Measurements from ENCODE around the gene ORM2. TPM values are rescaled to one million over a fixed set of nuclear protein-coding genes. Genes with fewer than 3 reads are reported as not detected.

Gene ORM2
- total RNA-seq, 1 experiment from 2014 or later, result 0.59 TPM

DNA sequence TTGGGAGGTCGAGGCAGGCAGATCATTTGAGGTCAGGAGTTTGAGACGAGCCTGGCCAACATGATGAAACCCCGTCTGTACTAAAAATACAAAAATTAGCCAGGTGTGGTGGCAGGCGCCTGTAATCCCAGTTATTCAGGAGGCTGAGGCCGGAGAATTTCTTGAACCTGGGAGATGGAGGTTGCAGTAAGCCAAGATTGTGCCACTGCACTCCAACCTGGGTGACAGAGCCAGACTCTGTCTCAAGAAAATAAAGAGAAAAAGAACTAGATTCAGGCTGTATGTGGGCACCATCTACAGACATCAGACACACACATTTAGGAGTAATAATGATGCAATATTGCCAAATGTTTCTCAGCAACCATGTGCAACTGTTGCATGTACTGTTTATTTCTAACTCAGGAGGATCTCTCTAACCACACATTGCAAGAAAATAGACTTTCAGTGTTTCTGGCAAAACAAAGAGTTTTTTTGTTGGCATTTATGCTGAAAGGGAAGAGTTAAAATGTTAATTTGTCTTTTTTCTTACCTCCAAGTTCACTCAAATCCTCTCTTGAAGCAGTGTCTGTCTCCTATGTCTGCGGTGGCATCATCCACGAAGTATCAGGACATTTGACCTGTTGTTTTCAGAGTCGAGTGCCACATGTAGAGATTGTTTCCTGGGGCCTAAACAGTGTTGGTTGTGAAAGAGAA lies 11.9 kb upstream of the ORM2 start:
- POLR2A ChIA-PET, result no interaction called here
- no peaks in the 10 kb centered on the region for H3K27me3 ChIP-seq (ENCODE audit: insufficient read depth, low read length)
- no peaks in the 10 kb centered on the region for H3K79me2 ChIP-seq (ENCODE audit: insufficient read depth, low read length)
- H3K9me2 ChIP-seq (ENCODE audit: insufficient read depth), result no peaks in the 10 kb centered on the region
- no TSS peak for BruUV-seq (replicated peaks)
- H3K9ac ChIP-seq (ENCODE audit: low read length), result no peak overlapping the region
- H3K4me1 ChIP-seq (ENCODE audit: control insufficient read depth in 1 of 2, insufficient read depth in 2 of 2, low read length in 2 of 2), result no peaks in the 10 kb centered on the region
- intact Hi-C loops (cut with micrococcal nuclease), result no loop called here
- DNase-seq (ENCODE audit: low read depth, low spot score) (no peak), ATAC-seq (no peak)
- H4K20me1 ChIP-seq (ENCODE audit: insufficient read depth), result no peaks in the 10 kb centered on the region
- no peak overlapping the region for H3K27ac ChIP-seq (ENCODE audit: low read depth, low read length)
- TF ChIP-seq MAX (IDR thresholded peaks at IDR 0.05), result peak; percentile 41
- TF ChIP-seq YY1 (IDR thresholded peaks at IDR 0.05; ENCODE audit: extremely low read depth, insufficient replicate concordance, low read depth, low read length), result no peak
- TF ChIP-seq POLR2AphosphoS5 (IDR thresholded peaks at IDR 0.05; ENCODE audit: low read depth, low read length), result no peak
- TF ChIP-seq EZH2 (IDR thresholded peaks at IDR 0.05), result no peak
- no peak for TF ChIP-seq RAD21 (IDR thresholded peaks at IDR 0.05; ENCODE audit: low read depth)
- TF ChIP-seq CEBPB (IDR thresholded peaks at IDR 0.05; ENCODE audit: low read depth), result no peak
- RAD21 ChIA-PET (ENCODE audit: low non-redundant PET in 1 of 2, low total read pairs in 2 of 2, uncharacterized antibody in 2 of 2, unreplicated experiment in 2 of 2), result interaction anchor here in 1 of 2 experiments (0.7 kb wide), 1 partner anchor 417 kb away, joined by 3 read pairs; no protein-coding TSS in a partner anchor
- H3K4me3 ChIP-seq (replicated peaks in 1 of 2; ENCODE audit: low read depth in 1 of 2, low read length in 2 of 2), result no peak overlapping the region
- H3K4me2 ChIP-seq (ENCODE audit: low read length), result no peak overlapping the region
- no peaks in the 10 kb centered on the region for H3K9me3 ChIP-seq (ENCODE audit: control insufficient read depth in 1 of 2, insufficient read depth in 1 of 2, low read depth in 1 of 2, low read length in 2 of 2)
- no peak overlapping the region for H2AFZ ChIP-seq (ENCODE audit: low read depth, low read length, poor library complexity, severe bottlenecking)
- CTCF ChIA-PET, result no interaction called here
- no peaks in the 10 kb centered on the region for H3K36me3 ChIP-seq (ENCODE audit: control insufficient read depth in 1 of 2, insufficient read depth in 2 of 2, low read length in 2 of 2)

GRCh38 chr9:114318416-114318815 lies 11.3 kb upstream of the ORM2 start:
- H3K9me3 ChIP-seq (ENCODE audit: control insufficient read depth in 1 of 2, insufficient read depth in 1 of 2, low read depth in 1 of 2, low read length in 2 of 2), result no peaks in the 10 kb centered on the region
- H4K20me1 ChIP-seq (ENCODE audit: insufficient read depth), result no peaks in the 10 kb centered on the region
- ChIA-PET CTCF (no interaction called here), POLR2A (no interaction called here), RAD21 (ENCODE audit: low non-redundant PET in 1 of 2, low total read pairs in 2 of 2, uncharacterized antibody in 2 of 2, unreplicated experiment in 2 of 2) (interaction anchor here in 1 of 2 experiments (0.7 kb wide), 1 partner anchor 417 kb away, joined by 3 read pairs; no protein-coding TSS in a partner anchor)
- no peak for TF ChIP-seq RAD21 (IDR thresholded peaks at IDR 0.05; ENCODE audit: low read depth)
- no peak for TF ChIP-seq ZFX (IDR thresholded peaks at IDR 0.05)
- TF ChIP-seq POLR2AphosphoS5 (IDR thresholded peaks at IDR 0.05; ENCODE audit: low read depth, low read length), result no peak
- no peak for TF ChIP-seq ZBTB33 (IDR thresholded peaks at IDR 0.05; ENCODE audit: extremely low read depth, insufficient replicate concordance, low read length)
- no peak for TF ChIP-seq POLR2A (IDR thresholded peaks at IDR 0.05; ENCODE audit: borderline replicate concordance, extremely low read depth, insufficient read depth, insufficient read length)
- TF ChIP-seq SIN3A (IDR thresholded peaks at IDR 0.05; ENCODE audit: low read depth), result no peak
- TF ChIP-seq ATF3 (IDR thresholded peaks at IDR 0.05), result no peak
- intact Hi-C loops (cut with micrococcal nuclease), result no loop called here
- H3K27ac ChIP-seq (ENCODE audit: low read depth, low read length), result no peak overlapping the region
- DNase-seq (ENCODE audit: low read depth, low spot score), result no peak
- no peak overlapping the region for H2AFZ ChIP-seq (ENCODE audit: low read depth, low read length, poor library complexity, severe bottlenecking)
- no peak for ATAC-seq
- H3K36me3 ChIP-seq (ENCODE audit: control insufficient read depth in 1 of 2, insufficient read depth in 2 of 2, low read length in 2 of 2), result no peaks in the 10 kb centered on the region
- H3K4me1 ChIP-seq (ENCODE audit: control insufficient read depth in 1 of 2, insufficient read depth in 2 of 2, low read length in 2 of 2), result no peaks in the 10 kb centered on the region
- no peak overlapping the region for H3K9ac ChIP-seq (ENCODE audit: low read length)
- no peaks in the 10 kb centered on the region for H3K9me2 ChIP-seq (ENCODE audit: insufficient read depth)
- no peaks in the 10 kb centered on the region for H3K79me2 ChIP-seq (ENCODE audit: insufficient read depth, low read length)
- no peak overlapping the region for H3K4me3 ChIP-seq (replicated peaks in 1 of 2; ENCODE audit: low read depth in 1 of 2, low read length in 2 of 2)
- H3K27me3 ChIP-seq (ENCODE audit: insufficient read depth, low read length), result no peaks in the 10 kb centered on the region
- no peak overlapping the region for H3K4me2 ChIP-seq (ENCODE audit: low read length)
- no TSS peak for BruUV-seq (replicated peaks)
